Stomach (tissue), 9 donors: ENCODE results near the gene HSPA1A. TPM values are rescaled to one million over a fixed set of nuclear protein-coding genes. Genes with fewer than 3 reads are reported as not detected.
"Not testable (repeated sequence)": the region's sequence is repeated elsewhere in the genome, so short reads cannot be mapped to it uniquely, and the experiment has no call there.

Experiments
- DNase-seq, 2 donors: peaks; one replicate each; pipeline versions ENCODE4 v3.0.0 to v3.0.0-alpha.2; 2013 to 2019
- H3K27ac ChIP-seq, 5 donors: fragments of 200-600 bp in 4 of 5; sonication (generic) in 4 of 5; one replicate each; pipeline ENCODE4 v1.5.1; 2013 to 2019; ENCODE audit warnings: mild to moderate bottlenecking in 1 of 5, moderate library complexity in 1 of 5
- H3K27me3 ChIP-seq, 3 donors: fragments of 200-600 bp; sonication (generic); one replicate each; pipeline ENCODE4 v1.5.1; 2017 to 2019; ENCODE audit warnings: mixed run types in 1 of 3
- H3K36me3 ChIP-seq, 4 donors: fragments of 200-600 bp; sonication (generic); 1 replicate in 3 of 4; 2 replicates in 1 of 4; pipeline ENCODE4 v1.5.1; 2016 to 2019
- H3K4me1 ChIP-seq, 4 donors: fragments of 200-600 bp; sonication (generic); one replicate each; pipeline ENCODE4 v1.5.1; 2016 to 2019
- H3K4me3 ChIP-seq, 4 donors: fragments of 200-600 bp; sonication (generic) in 3 of 4; one replicate each; pipeline ENCODE4 v1.5.1; 2016 to 2019; ENCODE audit warnings: mild to moderate bottlenecking in 1 of 4
- H3K9me3 ChIP-seq, 4 donors: fragments of 200-600 bp; sonication (generic); one replicate each; pipeline ENCODE4 v1.5.1; 2016 to 2019
- CTCF ChIP-seq, 7 experiments: fragments of 450-650 bp in 4 of 7; fragments of 200-600 bp in 3 of 7; sonication (generic) in 3 of 7; IDR thresholded peaks; one replicate each; pipeline ENCODE4 v1.5.1; 2016 to 2019; ENCODE audit warnings: antibody characterized with exemption in 7 of 7, control low read depth in 2 of 7, mild to moderate bottlenecking in 1 of 7
- EP300 ChIP-seq: sonication (generic); formaldehyde crosslinking; IDR thresholded peaks from one replicate; pipeline ENCODE4 v1.6.1; 2017; ENCODE audit warnings: antibody characterized with exemption
- POLR2A ChIP-seq, 4 donors: fragments of 450-650 bp; IDR thresholded peaks; one replicate each; pipeline ENCODE4 v1.6.1; 2016; ENCODE audit warnings: antibody characterized with exemption in 4 of 4, control low read depth in 2 of 4, mild to moderate bottlenecking in 1 of 4, moderate library complexity in 1 of 4
- POLR2AphosphoS5 ChIP-seq, 3 donors: sonication (generic); formaldehyde crosslinking; IDR thresholded peaks; one replicate each; pipeline ENCODE4 v1.6.1; 2016; ENCODE audit warnings: antibody characterized with exemption in 3 of 3
- WGBS, 5 donors: extraction: QIAGEN DNeasy Blood & Tissue Kit in 3 of 5; methylation state at CpG; one replicate each; pipeline versions ENCODE4 v1.1.5 to v1.1.7; 2013 to 2018; 5-methylcytosine and 5-hydroxymethylcytosine counted together
- intact Hi-C: fragments of 100-400 bp; cut with DNase I; formaldehyde crosslinking; loops from one replicate; pipeline ENCODE4 v1.15.1; 2023; ENCODE audit warnings: low total_unique reads
- polyA plus RNA-seq, 3 donors: library from polyadenylated mRNA; stranded (reverse); fragments of 200-250 nt; gene quantifications; one replicate each; pipeline ENCODE4 v1.2.3, GENCODE V29; 2013
- total RNA-seq, 5 donors: library from RNA; depleted of rRNA; stranded (reverse); fragments of >200 nt; gene quantifications; one replicate each; pipeline versions ENCODE4 v1.1.0 to v1.2.3, GENCODE V29; 2014 to 2016
- donor health status: healthy with polysubstance abuse.
- donor health status: Bipolar disorder and iron deficiency.
- donor health status: healthy.

HSPA1A gene
- total and polyA plus RNA-seq, 8 donors = 51.1 to 124 (median 89.5) TPM

- Histone ChIP-seq H3K4me3 (peak within 1 kb of the TSS; percentile 73 to 90 (median 88)), H3K36me3 (peaks cover 11 to 37% (median 30%) of the 10 kb centered on the region in 4 donors), H3K27me3 (no peaks in the 10 kb centered on the region), H3K27ac (peak within 1 kb of the TSS; percentile 89 to 100 (median 98)), H3K4me1 (peaks cover 12 to 41% (median 30%) of the 10 kb centered on the region in 4 donors), H3K9me3 (no peaks in the 10 kb centered on the region)
- 0 to 2% (median 1%) methylated on average over 31 to 75 of the region's 75 CpGs for WGBS, 5 donors
- intact Hi-C loops = no loop called here
- peak; percentile 94 to 97 for DNase-seq
- TF ChIP-seq POLR2AphosphoS5 (IDR thresholded peaks at IDR 0.05) (peak; percentile 28 to 73 (median 63)), EP300 (no peak), CTCF (IDR thresholded peaks at IDR 0.05) (peak in 5 of 7 experiments; percentile 76 to 95 (median 84))
Measured at GRCh38 chr6:31795616-31796298, 19.6 kb upstream of the HSPA1A start, which contains the start of gene VARS1. TSS of gene VARS1 (minus strand) at chr6:31795752. CDS start at chr6:31795217, 535 bp downstream.

- H3K27ac ChIP-seq = peak overlapping the region in 4 of 5 donors; percentile 89 to 100 (median 96)
- TF ChIP-seq POLR2A (IDR thresholded peaks at IDR 0.05) = no peak
- no peak for TF ChIP-seq CTCF (IDR thresholded peaks at IDR 0.05)
- TF ChIP-seq EP300 = no peak
- TF ChIP-seq POLR2AphosphoS5 (IDR thresholded peaks at IDR 0.05) = no peak
- H3K9me3 ChIP-seq = no peaks in the 10 kb centered on the region
- H3K4me1 ChIP-seq = peaks cover 12 to 33% (median 25%) of the 10 kb centered on the region in 4 donors
- WGBS, 5 donors = 83 to 95% (median 90%) methylated on average over 2 of the region's 2 CpGs
- peaks cover 6 to 36% (median 26%) of the 10 kb centered on the region in 4 donors for H3K36me3 ChIP-seq
- no peaks in the 10 kb centered on the region for H3K27me3 ChIP-seq
- DNase-seq = no peak
- H3K4me3 ChIP-seq = no peak overlapping the region
- intact Hi-C loops = no loop called here
Measured at GRCh38 chr6:31796993-31797385, 18.4 kb upstream of the HSPA1A start.

- Histone ChIP-seq H3K4me1 (peaks cover 12 to 33% (median 25%) of the 10 kb centered on the region in 4 donors), H3K27me3 (no peaks in the 10 kb centered on the region), H3K4me3 (no peak overlapping the region), H3K36me3 (peaks cover 7 to 36% (median 26%) of the 10 kb centered on the region in 4 donors), H3K27ac (peak overlapping the region in 4 of 5 donors; percentile 2 to 100 (median 96)), H3K9me3 (no peaks in the 10 kb centered on the region)
- intact Hi-C loops = no loop called here
- no peak for DNase-seq
- no peak for TF ChIP-seq EP300
- TF ChIP-seq POLR2A (IDR thresholded peaks at IDR 0.05) = no peak
- no peak for TF ChIP-seq POLR2AphosphoS5 (IDR thresholded peaks at IDR 0.05)
- no peak for TF ChIP-seq CTCF (IDR thresholded peaks at IDR 0.05)
- 48 to 79% (median 60%) methylated on average over 5 of the region's 5 CpGs for WGBS, 5 donors
Measured at GRCh38 chr6:31797588-31797987, 17.8 kb upstream of the HSPA1A start.

- TF ChIP-seq CTCF (IDR thresholded peaks at IDR 0.05) (no peak), POLR2A (IDR thresholded peaks at IDR 0.05) (no peak), POLR2AphosphoS5 (IDR thresholded peaks at IDR 0.05) (no peak), EP300 (no peak)
- H3K27me3 ChIP-seq = no peaks in the 10 kb centered on the region
- no peak overlapping the region for H3K4me3 ChIP-seq
- 86 to 95% (median 89%) methylated on average over 12 of the region's 12 CpGs for WGBS, 5 donors
- no peak overlapping the region for H3K27ac ChIP-seq
- DNase-seq = no peak
- H3K4me1 ChIP-seq = peaks cover 6 to 16% (median 12%) of the 10 kb centered on the region in 4 donors
- peaks cover 4 to 46% (median 31%) of the 10 kb centered on the region in 4 donors for H3K36me3 ChIP-seq
- no peaks in the 10 kb centered on the region for H3K9me3 ChIP-seq
- intact Hi-C loops = no loop called here
Measured at GRCh38 chr6:31799781-31800180, 15.6 kb upstream of the HSPA1A start.

GRCh38 chr6:31801031-31801927, 14.1 kb upstream of the HSPA1A start:
- DNase-seq, H3K27me3 ChIP-seq, H3K27ac ChIP-seq, intact Hi-C loops, H3K9me3 ChIP-seq, H3K4me3 ChIP-seq: not testable (repeated sequence)
- WGBS, 5 donors = 92 to 95% (median 93%) methylated on average over 8 of the region's 8 CpGs
- Histone ChIP-seq H3K36me3 (peaks cover 4 to 46% (median 31%) of the 10 kb centered on the region in 4 donors), H3K4me1 (peaks cover 7 to 23% (median 13%) of the 10 kb centered on the region in 4 donors)
